GM19043 (cell line): ENCODE measurements around the gene SV2A.
"Not testable (repeated sequence)": the region's sequence is repeated elsewhere in the genome, so short reads cannot be mapped to it uniquely, and the experiment has no call there.

Experiments
- ATAC-seq: cut with Tn5 transposase; IDR thresholded peaks from one replicate; pipeline ENCODE4 v1.9.1; 2021; ENCODE audit warnings: low read depth; ENCODE audit not compliant: unreplicated experiment

The SV2A gene

GRCh38 chr1:149917571-149918144 lies at the start of gene SV2A:
Gene SV2A, minus strand, starts transcription at chr1:149917844. Its CDS starts 4,004 bp downstream, at chr1:149913840.
- no peak for ATAC-seq

DNA sequence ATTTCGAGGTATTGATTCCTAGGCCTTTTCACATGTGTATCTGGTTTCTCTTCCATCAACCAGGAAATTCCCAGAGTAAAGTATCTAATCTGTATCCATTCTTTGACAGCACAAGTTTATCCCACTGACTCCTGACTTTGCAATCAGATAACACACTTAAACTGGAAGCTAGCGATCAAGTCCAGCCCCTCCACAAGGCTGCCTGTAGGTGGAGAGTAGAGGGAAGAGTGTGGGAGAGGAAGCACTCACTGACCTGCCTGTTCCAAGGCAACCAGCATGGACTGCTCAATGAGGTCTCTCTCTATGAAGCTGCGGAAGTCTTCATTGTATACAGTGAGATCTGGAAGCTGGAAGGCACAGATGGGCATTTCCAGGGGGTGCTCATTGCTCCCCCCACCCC lies 49.4 kb upstream of the SV2A start:
- ATAC-seq: no peak

GRCh38 chr1:149966405-149966804 lies 48.8 kb upstream of the SV2A start:
- ATAC-seq: no peak

- ATAC-seq: no peak
These were observed 47.8 kb upstream of the SV2A start for GRCh38 chr1:149965440-149965839.

DNA sequence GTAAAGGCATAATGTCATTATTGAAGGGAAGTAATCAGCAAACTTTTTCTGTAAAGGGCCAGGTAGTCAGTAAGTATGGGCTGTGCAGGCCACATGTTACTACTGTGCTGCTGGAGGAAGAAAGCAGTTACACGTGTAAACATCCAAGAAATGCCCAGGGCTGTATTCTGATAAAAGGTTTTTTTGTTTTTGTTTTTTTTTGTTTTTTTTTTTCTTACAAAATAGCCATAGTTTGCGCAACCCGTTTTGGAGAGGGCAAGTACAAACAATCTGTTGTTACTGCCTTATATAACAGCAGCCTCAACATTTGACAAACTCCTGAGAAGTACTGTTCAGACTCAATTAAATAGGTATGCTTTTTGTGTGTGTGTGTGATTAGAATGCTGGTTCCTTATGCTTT lies 45.7 kb upstream of the SV2A start:
- ATAC-seq: no peak

- ATAC-seq: no peak
These were observed 45.1 kb upstream of the SV2A start for GRCh38 chr1:149962736-149963135.

GRCh38 chr1:149962039-149962647 lies 44.5 kb upstream of the SV2A start:
- ATAC-seq: no peak

DNA sequence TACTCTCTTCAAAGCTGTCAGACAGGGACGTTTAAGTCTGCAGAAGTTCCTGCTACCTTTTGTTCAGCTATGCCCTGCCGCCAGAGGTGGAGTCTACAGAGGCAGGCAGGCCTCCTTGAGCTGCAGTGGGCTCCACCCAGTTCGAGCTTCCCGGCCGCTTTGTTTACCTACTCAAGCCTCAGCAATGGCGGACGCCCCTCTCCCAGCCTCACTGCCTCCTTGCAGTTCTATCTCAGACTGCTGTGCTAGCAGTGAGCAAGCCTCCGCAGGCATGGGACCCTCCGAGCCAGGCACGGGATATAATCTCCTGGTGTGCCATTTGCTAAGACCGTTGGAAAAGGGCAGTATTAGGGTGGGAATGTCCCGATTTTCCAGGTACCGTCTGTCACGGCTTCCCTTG lies 39.9 kb upstream of the SV2A start:
- not testable (repeated sequence) for ATAC-seq

GRCh38 chr1:149949911-149950310 lies 32.3 kb upstream of the SV2A start:
- no peak for ATAC-seq

DNA sequence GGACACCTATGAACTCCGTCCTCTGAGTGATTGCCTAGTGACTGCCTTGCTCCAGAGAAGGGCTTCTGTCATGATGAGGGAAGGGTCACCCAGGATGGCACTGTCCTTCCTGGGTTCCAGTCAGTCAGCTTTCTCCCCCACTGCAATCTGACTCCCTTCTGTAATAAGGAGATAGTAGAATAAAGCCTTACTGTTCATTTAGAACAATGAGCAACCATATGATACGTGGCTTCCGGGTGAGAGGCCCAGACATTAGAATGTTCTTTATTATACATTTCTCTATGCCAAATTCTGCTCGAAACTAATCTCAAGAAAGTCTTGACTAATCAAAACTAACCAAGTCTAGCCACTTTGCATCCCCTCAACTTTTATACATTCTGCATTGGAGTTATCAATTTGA lies 27.6 kb upstream of the SV2A start:
- no peak for ATAC-seq

GRCh38 chr1:149942885-149943284 lies 25.2 kb upstream of the SV2A start:
- no peak for ATAC-seq

- no peak for ATAC-seq
These were observed 24.6 kb upstream of the SV2A start for GRCh38 chr1:149942207-149942606.

DNA sequence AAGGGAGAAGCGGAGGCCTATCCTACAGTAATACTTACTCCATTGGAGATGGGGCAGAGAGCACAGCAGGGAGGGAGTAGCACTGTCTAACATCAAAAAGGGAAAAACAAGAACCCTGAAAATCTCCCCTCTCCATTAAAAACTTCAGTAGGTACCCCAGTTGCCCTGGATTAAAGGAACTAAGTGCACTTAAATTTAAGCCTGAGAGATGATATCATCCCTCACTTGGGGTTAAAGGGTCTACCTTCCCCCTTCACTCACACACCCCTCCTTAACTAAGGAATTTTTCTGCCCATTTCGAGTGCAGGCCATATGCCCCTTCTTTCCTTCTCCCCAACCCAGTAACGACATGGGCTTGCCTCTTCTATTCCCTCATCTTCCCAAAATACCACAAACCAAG lies 22.8 kb upstream of the SV2A start:
- no peak for ATAC-seq

DNA sequence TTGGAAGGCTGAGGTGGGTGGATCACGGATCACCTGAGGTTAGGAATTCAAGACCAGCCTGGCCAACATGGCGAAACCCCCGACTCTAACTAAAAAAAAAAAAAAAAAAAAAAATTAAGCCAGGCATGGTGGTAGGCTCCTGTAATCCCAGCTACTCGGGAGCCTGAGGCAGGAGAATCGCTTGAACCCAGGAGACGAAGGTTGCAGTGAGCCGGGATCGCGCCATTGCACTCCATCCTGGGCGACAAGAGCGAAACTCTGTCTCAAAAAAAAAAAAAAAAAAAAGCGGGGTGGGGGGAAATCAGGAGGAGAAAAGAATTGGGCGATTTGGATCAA lies 21.0 kb upstream of the SV2A start:
- not testable (repeated sequence) for ATAC-seq

DNA sequence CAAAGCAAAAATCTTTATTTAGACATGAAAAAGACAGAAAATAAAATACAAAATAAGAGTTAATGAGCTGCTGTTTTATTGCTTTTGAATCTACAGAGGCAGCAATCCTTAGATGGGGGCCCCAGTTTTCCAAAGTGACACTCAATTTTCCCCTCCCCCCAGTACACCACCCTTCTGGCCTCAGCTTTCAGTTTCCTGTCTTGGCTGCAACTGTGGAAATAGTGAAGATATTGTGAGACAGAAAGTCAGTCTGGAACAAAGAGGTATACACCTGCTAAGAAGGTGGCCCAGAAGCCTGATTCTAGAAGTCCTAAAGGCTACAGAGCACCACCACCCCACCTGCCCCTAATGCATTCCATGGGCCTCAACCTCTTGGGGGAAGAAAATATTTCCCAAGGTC lies 20.1 kb upstream of the SV2A start:
- no peak for ATAC-seq

DNA sequence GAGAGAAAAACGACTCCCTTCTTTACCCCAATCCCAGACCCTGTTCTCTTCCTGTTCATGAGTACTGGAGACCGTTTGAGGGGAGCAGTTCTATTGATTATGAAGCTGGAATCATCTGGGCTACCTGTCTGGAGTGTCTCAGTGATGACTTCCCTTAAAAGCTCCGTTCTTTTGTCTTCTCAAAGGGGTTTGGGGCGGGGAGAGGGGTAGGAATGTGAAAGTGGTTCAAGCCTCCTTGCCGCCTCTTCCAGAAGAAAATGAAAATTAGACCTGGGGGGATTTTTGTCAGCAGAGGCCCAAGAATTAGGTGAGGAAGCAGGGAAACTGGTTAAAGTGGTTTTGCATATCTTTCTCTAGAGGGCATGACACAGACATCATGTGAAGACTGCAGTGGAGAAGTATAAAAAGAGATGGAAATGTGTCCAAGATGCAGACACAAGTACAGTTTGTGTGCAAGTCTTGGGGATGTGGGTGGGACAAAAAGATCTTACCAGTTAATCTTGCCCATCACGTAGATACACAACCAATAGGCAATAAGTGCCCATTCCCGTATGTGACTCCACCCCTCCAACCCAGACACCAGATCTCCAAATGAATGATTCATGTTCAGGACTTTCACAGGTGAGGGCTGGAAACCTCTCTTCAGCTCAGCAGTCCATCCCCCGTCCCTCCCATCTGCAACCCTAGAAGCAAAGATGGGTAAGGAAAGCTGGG lies 19.5 kb upstream of the SV2A start:
- no peak for ATAC-seq

DNA sequence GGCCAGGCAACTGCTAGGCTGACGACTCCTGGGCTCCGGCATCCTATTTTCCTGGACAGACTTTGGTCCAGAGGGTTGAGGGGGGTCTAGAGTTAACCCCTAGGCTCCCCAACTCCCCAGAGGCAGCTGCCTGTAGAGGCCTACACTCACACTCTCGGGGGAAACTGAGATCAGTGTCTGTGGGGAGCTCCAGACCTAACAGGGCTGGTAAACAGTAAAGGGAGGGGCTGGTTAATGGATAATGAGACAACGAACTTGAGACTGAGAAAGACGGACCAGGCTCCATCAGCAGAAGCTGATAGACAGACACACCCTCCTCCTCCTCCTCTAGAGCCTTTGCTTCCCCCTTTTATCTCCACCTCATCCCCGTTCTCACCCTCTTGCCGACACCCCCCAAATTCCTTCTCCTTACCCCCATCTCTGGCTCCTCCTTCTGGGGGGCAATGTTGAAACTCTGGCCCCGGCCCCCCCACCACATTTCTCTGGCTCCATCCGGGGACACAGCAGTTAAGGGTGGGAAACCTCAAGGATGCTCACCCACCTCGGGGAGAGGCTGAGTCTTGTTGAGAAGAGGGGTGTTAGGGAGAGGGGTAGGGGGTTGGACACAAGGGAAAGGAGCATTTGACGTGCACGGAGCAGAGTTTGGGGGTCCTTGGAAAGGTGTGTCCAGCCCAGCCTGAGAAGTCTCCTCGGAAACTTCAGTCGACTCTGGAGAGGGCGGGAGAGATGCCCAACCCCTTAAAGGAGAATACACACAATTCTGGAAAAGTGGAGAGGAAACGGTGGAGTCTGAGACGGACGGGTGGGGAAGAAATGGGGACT lies 18.7 kb upstream of the SV2A start, which contains the start of gene MTMR11:
TSS of gene MTMR11 (minus strand) at position 710 of the 822 bp plus-strand sequence. CDS start at position 478, 232 bp downstream.
- ATAC-seq: no peak

GRCh38 chr1:149934356-149934755 lies 16.7 kb upstream of the SV2A start:
- ATAC-seq: no peak

GRCh38 chr1:149933208-149933607 lies 15.6 kb upstream of the SV2A start:
- ATAC-seq: no peak

- ATAC-seq: no peak
These were observed 14.8 kb upstream of the SV2A start for GRCh38 chr1:149932474-149932873.

DNA sequence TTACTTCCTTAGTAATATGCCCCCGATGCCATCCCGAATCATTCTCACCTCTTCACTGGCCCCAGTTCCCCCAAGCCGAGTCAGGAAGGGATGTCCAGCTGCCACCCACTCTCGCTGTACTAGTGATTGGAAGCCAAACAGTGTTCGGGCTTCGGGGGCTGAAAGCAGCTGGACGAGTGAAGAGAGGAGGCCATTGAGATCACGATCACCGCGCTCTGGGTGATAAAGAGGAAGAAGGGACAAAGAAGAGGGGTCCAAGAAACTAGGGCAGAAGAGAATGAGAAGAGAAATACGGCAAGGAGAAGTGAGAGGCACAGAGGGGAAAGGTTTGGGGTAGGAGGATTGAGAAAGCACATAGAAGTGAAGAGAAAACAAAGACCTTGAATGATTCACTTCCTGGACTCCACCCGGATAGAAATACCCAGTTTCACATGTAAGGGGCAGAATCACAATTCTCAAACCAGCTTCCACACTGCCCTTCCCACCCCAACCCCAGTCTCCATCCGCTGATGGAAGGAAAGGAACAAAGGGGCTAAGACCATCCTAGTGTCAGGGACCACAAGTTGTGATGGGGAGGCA lies 13.7 kb upstream of the SV2A start:
- no peak for ATAC-seq
